ENCODE data around the gene EBF4.

DNA sequence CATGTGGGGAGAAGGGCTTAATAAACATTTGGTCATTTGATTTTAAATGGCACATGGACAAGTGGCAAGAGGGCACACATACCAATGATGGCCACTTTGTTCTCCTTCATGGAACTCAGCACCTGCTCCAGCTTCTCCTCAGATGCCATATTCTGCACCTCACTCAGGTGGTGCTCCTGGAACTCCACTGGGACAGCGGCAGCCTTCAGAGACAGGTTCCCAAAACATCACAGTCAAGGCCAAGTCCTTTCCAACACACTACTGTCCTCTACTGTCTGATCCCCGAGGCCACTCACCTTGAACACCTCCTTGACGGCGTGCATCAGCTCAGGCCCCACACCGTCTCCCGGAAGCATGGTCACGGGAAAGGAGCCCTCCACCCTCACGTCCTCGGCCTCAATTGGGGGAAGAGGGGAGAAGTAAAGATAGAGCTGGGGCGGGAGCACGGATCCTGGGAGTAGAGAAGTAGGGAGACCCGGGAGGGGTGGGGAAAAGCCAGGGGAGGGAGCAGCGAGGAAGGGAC is 29.2 kb upstream of the EBF4 start:
- TF ChIP-seq CTCF (IDR thresholded peaks at IDR 0.05) (no peak), POLR2A (IDR thresholded peaks at IDR 0.05) (no peak)
